Lung (tissue), 12 donors: ENCODE measurements around the gene GLI3. TPM values are rescaled to one million over a fixed set of nuclear protein-coding genes. Genes with fewer than 3 reads are reported as not detected.

Source experiments
- ATAC-seq: fragments of 200-7000 bp; cut with Tn5 transposase; one replicate; pipeline ENCODE4 v1.9.1; 2020; ENCODE audit warnings: moderate number of reproducible peaks; ENCODE audit not compliant: insufficient read depth, low FRiP score
- DNase-seq, 3 donors: peaks; one replicate each; pipeline ENCODE4 v3.0.0-alpha.2; 2013 to 2017
- H3K27ac ChIP-seq, 2 donors: one replicate each; pipeline ENCODE4 v1.5.1; 2013; ENCODE audit warnings: mild to moderate bottlenecking in 2 of 2, moderate library complexity in 2 of 2, control low read depth in 1 of 2, inconsistent platforms in 1 of 2, low read depth in 1 of 2, low read length in 1 of 2
- H3K27me3 ChIP-seq, 3 donors: one replicate each; pipeline ENCODE4 v1.5.1; 2013; ENCODE audit warnings: low read length in 2 of 3; ENCODE audit not compliant: control insufficient read depth in 3 of 3, insufficient read depth in 3 of 3
- H3K36me3 ChIP-seq, 4 donors: one replicate each; pipeline ENCODE4 v1.5.1; 2013; ENCODE audit warnings: low read length in 4 of 4, mild to moderate bottlenecking in 1 of 4, moderate library complexity in 1 of 4; ENCODE audit not compliant: control insufficient read depth in 4 of 4, insufficient read depth in 4 of 4
- H3K4me1 ChIP-seq, 5 donors: one replicate each; pipeline ENCODE4 v1.5.1; 2013; ENCODE audit warnings: low read length in 5 of 5, mild to moderate bottlenecking in 2 of 5, moderate library complexity in 1 of 5; ENCODE audit not compliant: control insufficient read depth in 5 of 5, insufficient read depth in 5 of 5
- H3K4me3 ChIP-seq: one replicate; pipeline ENCODE4 v1.5.1; 2013; ENCODE audit warnings: mild to moderate bottlenecking, control low read depth, moderate library complexity
- H3K9ac ChIP-seq, 2 donors: one replicate each; pipeline ENCODE4 v1.5.1; 2013; ENCODE audit warnings: low read length in 2 of 2, control low read depth in 1 of 2; ENCODE audit not compliant: insufficient read depth in 1 of 2
- H3K9me3 ChIP-seq, 4 donors: one replicate each; pipeline ENCODE4 v1.5.1; 2013; ENCODE audit warnings: low read length in 3 of 4, mild to moderate bottlenecking in 1 of 4, moderate library complexity in 1 of 4; ENCODE audit not compliant: control insufficient read depth in 4 of 4, insufficient read depth in 3 of 4
- WGBS, 2 donors: extraction: QIAGEN DNeasy Blood & Tissue Kit; methylation state at CpG; one replicate each; pipeline ENCODE4 v1.1.7; 2013; 5-methylcytosine and 5-hydroxymethylcytosine counted together
- polyA plus RNA-seq, 2 donors: library from polyadenylated mRNA; stranded (reverse); fragments of 200-250 nt; gene quantifications; one replicate each; pipeline ENCODE4 v1.2.1, GENCODE V29; 2013
- total RNA-seq, 2 donors: library from RNA; depleted of rRNA in 1 of 2; stranded (reverse); fragments of >200 nt in 1 of 2; gene quantifications; one replicate each; pipeline ENCODE4 v1.2.1, GENCODE V29; 2014 to 2021
- TF ChIP-seq, protein P1 (sequence below): IDR thresholded peaks from 2 replicates; pipeline ENCODE4 v1.5.1; 2012; ENCODE audit warnings: mild to moderate bottlenecking; ENCODE audit errors: control extremely low read depth, extremely low read depth
- donor health status: control.
- donor health status: control.
- donor health status: Bipolar disorder and iron deficiency.
- donor health status: healthy.
- donor health status: DM: yes; HTN: yes; CAD: no.

GLI3 gene
- total and polyA plus RNA-seq, 4 donors = 2.0 to 23.4 (median 10.3) TPM

DNA sequence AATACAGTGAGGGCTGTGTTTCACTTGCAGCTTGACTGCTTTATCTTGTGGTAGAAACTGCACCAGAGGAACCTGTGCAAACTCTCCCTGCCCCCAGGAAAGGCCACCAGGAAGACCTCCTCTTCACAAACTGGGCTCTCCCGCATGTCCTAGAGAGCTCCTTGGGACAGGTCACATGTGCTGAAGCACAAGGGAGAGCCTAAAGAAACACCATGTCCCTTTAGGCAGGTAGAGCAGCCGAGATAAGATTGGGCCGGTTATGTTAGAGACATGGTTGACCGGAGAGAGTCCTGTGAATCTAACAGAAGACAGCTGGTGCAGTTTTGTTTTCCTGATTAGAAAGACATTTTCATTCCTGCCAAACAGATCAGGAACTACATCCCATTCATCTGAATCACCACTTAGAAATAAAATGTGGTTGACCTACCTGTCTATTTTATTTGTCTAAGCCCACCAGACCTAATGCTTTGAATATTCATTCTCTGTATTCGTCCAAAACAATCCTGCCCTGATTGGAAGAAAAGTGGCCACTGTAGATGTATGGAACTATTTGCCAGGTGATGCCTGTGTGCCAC lies 224.1 kb downstream of the GLI3 start:
- no peaks in the 10 kb centered on the region for H3K27me3 ChIP-seq
- peaks cover 0 to 6% (median 0%) of the 10 kb centered on the region in 5 donors for H3K4me1 ChIP-seq
- WGBS, 2 donors = 83 to 91% methylated on average over 5 of the region's 5 CpGs
- H3K9ac ChIP-seq = no peak overlapping the region
- peaks cover 0 to 36% (median 13%) of the 10 kb centered on the region in 4 donors for H3K36me3 ChIP-seq
- TF ChIP-seq, protein P1, sequence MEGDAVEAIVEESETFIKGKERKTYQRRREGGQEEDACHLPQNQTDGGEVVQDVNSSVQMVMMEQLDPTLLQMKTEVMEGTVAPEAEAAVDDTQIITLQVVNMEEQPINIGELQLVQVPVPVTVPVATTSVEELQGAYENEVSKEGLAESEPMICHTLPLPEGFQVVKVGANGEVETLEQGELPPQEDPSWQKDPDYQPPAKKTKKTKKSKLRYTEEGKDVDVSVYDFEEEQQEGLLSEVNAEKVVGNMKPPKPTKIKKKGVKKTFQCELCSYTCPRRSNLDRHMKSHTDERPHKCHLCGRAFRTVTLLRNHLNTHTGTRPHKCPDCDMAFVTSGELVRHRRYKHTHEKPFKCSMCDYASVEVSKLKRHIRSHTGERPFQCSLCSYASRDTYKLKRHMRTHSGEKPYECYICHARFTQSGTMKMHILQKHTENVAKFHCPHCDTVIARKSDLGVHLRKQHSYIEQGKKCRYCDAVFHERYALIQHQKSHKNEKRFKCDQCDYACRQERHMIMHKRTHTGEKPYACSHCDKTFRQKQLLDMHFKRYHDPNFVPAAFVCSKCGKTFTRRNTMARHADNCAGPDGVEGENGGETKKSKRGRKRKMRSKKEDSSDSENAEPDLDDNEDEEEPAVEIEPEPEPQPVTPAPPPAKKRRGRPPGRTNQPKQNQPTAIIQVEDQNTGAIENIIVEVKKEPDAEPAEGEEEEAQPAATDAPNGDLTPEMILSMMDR = no peak
- H3K27ac ChIP-seq = no peak overlapping the region
- DNase-seq = no peak
- ATAC-seq = no peak
- H3K4me3 ChIP-seq = no peak overlapping the region
- H3K9me3 ChIP-seq = peaks cover 0 to 6% (median 1%) of the 10 kb centered on the region in 4 donors

- Histone ChIP-seq H3K36me3 (peaks cover 0 to 31% (median 12%) of the 10 kb centered on the region in 4 donors), H3K27me3 (no peaks in the 10 kb centered on the region), H3K4me3 (no peak overlapping the region), H3K27ac (no peak overlapping the region), H3K4me1 (peaks cover 0 to 1% (median 0%) of the 10 kb centered on the region in 5 donors), H3K9ac (no peak overlapping the region), H3K9me3 (peaks cover 0 to 6% (median 1%) of the 10 kb centered on the region in 4 donors)
- DNase-seq (no peak), ATAC-seq (no peak)
- TF ChIP-seq, protein P1 = no peak
- 90 to 97% methylated on average over 3 of the region's 3 CpGs for WGBS, 2 donors
These were observed 224.7 kb downstream of the GLI3 start for GRCh38 chr7:42012313-42012712.

- DNase-seq (no peak), ATAC-seq (no peak)
- H3K4me3 ChIP-seq = no peak overlapping the region
- WGBS, 2 donors = 69 to 79% methylated on average over 10 of the region's 10 CpGs
- H3K9me3 ChIP-seq = peaks cover 0 to 6% (median 1%) of the 10 kb centered on the region in 4 donors
- TF ChIP-seq, protein P1 = no peak
- H3K9ac ChIP-seq = no peak overlapping the region
- H3K36me3 ChIP-seq = peaks cover 0 to 31% (median 11%) of the 10 kb centered on the region in 4 donors
- H3K27me3 ChIP-seq = no peaks in the 10 kb centered on the region
- H3K4me1 ChIP-seq = peaks cover 0 to 1% (median 0%) of the 10 kb centered on the region in 5 donors
- no peak overlapping the region for H3K27ac ChIP-seq
These were observed 225.2 kb downstream of the GLI3 start for GRCh38 chr7:42011846-42012245.

DNA sequence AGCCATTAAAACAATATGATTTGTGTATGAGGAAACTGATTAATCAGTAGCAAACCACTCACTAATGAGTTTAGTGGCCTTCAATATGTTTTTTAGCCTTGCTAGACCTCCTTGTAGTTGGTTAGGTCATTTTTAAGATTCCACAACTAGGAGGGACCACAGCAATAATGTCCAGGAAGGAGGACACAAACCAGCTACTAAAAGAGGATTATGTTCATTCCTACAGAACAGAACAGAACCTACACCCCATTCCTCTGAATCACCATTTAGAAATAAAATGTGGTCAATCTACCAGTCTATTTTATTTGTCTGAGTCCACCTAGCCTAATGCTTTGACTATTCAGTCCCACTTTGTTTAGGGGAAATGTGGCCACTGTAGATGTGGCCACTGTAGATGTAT lies 226.3 kb downstream of the GLI3 start:
- TF ChIP-seq, protein P1 = no peak
- no peaks in the 10 kb centered on the region for H3K27me3 ChIP-seq
- peaks cover 0 to 28% (median 7%) of the 10 kb centered on the region in 4 donors for H3K36me3 ChIP-seq
- H3K9me3 ChIP-seq = peaks cover 0 to 6% (median 1%) of the 10 kb centered on the region in 4 donors
- no peak for ATAC-seq
- H3K9ac ChIP-seq = no peak overlapping the region
- no peak for DNase-seq
- H3K4me1 ChIP-seq = peaks cover 0 to 1% (median 0%) of the 10 kb centered on the region in 5 donors
- no peak overlapping the region for H3K27ac ChIP-seq
- H3K4me3 ChIP-seq = no peak overlapping the region
